Endothelial cell of hepatic sinusoid (primary cell): ENCODE measurements around the gene DNAH11.
"Not testable (repeated sequence)": the region's sequence is repeated elsewhere in the genome, so short reads cannot be mapped to it uniquely, and the experiment has no call there.

Source experiments
- in situ Hi-C: cut with HindIII; loops from 2 replicates; pipeline ENCODE4 v1.10.0; 2017; ENCODE audit warnings: low sequenced_read_pairs

DNAH11 gene

DNA sequence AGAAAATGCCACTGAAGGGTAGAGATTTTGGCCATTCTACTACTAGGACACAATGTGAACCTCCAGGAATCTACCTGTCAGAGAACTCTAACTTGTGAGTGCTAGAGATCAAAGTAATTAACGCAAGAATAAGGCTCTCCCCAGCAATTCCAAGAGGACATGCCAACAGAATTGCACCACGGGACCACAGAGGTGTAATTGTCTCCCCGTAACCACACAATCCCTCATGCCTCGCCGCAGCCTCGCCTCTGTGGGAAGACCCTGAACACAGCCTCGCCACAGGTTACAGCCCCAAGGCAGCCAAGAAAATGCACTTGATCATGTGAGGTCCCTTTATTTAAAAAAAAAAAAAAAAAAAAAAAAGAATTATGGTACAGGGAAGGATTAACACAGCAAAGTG is 373.3 kb downstream of the DNAH11 start:
- in situ Hi-C loops = no loop called here

DNA sequence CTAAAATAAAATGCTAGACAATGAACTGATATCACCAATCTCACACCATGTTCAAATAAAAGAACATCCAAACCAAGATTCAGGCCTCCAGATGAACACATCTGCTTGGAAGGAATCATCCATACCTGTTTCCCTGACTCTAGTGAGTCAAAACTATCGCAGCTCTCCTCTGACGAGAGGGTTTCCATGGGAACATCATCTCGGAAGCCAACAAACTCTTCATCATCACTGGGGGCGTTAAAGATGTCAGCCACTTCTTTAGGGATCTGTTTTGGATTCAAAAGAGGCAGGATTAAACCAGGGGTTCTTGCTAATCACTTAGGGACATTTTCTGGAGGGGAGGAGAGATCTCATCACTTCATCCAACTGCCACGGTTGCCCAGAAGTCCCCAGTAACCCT is 373.8 kb downstream of the DNAH11 start:
- in situ Hi-C loops = no loop called here

DNA sequence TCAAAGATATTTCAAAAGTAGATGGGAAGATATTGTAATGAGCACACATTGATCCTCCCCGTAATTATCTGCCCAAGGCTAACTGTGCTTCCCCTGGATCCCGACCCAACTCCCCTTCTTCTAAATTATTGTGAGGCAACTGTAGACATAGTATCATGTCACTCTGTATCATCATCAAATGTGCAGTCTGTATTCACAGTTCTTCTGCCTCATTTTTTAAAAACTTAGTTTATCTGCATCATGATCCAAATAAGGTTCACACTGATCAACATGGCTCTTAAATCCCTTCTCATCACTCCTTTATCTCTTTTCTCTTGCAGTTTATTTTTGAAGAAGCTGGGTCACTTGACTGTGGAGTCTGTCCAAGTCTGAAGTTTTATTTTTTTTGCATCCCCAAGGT is 375.4 kb downstream of the DNAH11 start:
- in situ Hi-C loops = no loop called here

DNA sequence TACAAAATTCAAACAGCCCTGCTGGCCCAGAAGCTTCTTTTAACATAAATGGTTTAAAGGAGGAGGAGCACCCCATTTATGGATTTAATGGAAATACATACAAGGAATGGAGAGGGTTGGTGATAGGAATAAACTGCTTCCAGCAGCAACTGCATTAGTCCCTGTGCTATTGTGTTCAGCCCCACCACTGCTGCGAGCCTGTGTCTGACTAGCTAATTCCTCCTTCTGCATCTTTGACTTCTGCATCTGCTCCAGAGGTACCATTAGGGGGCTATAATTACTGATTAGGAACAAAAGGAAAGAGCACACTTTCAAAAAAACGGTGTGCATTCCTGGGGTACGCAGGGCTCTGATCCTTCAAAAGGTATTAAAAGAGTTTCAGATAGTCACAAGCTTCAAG is 378.1 kb downstream of the DNAH11 start:
- in situ Hi-C loops = loop anchor here (5.0 kb wide), 2 partner anchors 41 to 106 kb away; no protein-coding TSS in a partner anchor

DNA sequence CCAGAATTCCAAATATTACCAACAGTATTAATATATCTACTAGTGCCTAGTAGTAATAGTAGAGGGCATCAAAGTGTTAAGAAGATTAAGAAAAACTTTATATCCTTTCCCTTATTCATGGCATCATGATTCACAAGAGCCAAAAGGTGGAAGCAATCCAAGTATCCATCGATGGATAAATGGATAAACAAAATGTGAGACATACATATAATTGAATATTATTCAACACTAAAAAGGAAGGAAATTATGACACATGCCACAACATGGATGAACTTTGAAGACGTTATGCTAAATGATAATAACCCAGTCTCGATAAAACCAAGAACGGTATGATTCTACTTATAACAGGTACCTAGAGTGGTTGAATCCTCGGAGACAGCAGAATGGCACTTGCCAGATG is 379.8 kb downstream of the DNAH11 start:
- in situ Hi-C loops = loop anchor here (5.0 kb wide), 2 partner anchors 40 to 105 kb away; no protein-coding TSS in a partner anchor

DNA sequence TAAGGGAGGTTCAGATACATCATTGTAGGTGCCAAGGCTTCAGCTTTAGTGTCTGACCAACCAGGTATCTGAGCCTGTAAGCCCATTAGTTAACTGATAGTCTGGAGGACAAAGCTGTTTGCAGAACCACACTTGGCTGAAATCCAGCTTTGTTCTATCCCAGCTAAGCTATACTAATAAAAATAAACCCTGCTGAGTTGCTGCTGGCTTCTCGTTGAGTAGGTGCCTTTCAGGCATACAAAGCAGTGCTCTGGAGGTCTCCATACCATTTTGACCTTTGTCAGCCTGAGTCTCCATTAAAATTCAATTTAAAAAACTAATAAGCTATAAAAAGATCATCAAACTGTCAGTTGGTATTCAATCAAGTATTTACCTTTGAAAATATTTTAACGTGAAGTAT is 380.8 kb downstream of the DNAH11 start:
- in situ Hi-C loops = loop anchor here (5.0 kb wide), 2 partner anchors 39 to 104 kb away; no protein-coding TSS in a partner anchor

DNA sequence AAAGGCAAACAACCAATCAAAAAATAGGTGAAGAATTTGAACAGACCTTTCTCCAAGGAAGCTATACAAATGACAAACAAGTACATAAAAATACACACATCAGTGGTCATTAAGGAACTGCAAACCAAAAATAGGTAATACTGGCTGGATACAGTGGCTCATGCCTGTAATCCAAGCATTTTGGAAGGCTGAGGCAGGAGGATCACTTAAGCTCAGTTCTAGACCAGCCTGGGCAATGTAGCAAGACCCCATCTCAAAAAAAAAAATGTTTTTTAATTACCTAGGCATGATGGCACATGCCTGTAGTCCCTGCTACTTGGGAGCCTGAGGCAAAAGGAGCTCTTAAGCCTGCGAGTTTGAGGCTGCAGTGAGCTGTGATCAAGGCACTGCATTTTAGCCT is 383.6 kb downstream of the DNAH11 start:
- in situ Hi-C loops = no loop called here

DNA sequence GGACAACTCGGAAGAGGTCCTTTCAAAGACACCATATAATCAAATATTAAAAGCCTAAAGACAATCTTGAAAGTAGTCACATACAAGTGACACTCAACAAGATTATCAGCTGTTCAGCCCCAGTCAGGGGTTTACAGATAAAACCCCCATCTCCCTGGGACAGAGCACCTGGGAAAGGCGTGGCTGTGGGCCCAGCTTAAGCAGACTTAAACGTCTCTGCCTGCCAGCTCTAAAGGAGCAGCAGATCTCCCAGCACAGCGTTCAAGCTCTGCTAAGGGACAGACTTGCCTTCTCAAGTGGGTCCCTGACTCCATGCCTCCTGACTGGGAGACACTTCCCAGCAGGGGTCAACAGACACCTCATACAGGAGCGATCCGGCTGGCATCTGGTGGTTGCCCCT is 384.9 kb downstream of the DNAH11 start:
- in situ Hi-C loops = no loop called here

DNA sequence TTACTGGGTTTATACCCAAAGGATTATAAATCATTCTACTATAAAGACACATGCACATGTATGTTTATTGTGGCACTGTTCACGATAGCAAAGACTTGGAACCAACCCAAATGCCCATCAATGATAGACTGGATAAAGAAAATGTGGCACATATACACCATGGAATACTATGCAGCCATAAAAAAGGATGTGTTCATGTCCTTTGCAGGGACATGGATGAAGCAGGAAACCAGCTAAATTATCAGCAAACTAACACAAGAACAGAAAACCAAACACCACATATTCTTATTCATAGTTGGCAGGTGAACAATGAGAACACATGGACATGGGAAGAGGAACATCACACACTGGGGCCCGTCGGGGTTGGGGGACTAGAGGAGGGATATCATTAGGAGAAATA is 390.5 kb downstream of the DNAH11 start:
- in situ Hi-C loops = not testable (repeated sequence)

DNA sequence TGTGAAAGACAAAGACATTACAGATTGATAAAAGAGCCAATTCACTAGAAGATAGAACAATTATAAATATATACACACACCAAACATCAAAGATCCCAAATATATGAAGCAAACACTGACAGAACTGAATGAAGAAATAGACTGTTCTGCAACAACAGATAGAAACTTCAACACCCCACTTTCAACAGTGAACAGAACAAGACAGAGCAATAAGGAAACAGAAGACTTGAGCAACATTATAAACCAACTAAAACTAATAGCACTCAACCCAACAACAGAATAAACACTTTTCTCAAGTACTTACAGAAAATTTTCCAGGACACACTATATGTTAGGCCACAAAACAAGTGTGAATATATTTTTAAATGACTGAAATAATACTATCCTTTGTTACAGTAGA is 392.0 kb downstream of the DNAH11 start:
- in situ Hi-C loops = no loop called here

DNA sequence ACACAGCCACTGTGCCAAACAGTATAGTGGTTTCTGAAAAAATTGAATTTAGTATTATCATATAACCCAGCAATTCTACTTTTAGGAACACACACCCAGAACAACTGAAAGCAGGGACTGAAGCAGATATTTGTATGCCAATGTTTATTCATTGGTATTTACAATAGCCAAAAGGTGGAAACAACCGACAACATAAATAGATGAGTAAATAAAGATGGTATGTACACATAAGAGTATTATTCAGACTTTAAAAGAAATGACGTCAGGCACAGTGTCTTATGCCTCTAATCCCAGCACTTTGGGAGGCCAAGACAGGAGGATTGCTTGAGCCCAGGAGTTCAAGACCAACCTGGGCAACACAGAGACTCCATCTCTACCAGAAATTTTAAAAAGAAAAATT is 395.6 kb downstream of the DNAH11 start:
- in situ Hi-C loops = no loop called here

DNA sequence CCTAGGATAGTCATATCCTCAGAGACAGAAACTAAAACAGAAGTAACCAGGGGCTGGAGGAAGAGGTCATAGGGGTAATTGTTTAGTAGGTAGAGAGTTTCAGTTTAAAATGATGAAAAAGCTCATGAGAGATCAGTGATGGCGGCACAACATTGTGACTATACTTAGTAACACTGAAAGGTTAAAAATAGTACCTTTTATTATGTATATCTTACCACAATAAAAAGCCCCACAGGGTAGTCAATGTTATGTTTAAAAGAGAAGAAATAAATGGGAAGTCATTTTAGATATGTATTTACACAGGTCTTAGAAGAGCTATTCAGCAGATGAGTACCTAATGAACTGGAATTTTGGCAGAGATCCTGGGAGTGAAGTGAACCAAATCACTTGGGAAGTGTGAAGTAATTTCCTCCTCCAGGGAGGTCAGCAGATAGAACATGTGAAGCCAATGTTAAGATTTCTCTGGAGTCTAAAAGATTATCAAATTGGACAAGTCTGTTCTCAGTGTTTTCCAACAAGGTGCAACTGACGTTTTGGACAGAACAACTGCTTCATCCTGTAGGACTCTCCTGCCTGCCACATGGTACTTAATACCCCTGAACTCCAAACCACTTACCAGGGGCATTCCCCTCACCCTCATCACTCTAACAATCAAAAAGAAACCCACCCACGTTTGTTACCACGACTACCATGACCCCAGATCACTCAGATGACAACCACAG is 396.5 kb downstream of the DNAH11 start:
- in situ Hi-C loops = no loop called here

DNA sequence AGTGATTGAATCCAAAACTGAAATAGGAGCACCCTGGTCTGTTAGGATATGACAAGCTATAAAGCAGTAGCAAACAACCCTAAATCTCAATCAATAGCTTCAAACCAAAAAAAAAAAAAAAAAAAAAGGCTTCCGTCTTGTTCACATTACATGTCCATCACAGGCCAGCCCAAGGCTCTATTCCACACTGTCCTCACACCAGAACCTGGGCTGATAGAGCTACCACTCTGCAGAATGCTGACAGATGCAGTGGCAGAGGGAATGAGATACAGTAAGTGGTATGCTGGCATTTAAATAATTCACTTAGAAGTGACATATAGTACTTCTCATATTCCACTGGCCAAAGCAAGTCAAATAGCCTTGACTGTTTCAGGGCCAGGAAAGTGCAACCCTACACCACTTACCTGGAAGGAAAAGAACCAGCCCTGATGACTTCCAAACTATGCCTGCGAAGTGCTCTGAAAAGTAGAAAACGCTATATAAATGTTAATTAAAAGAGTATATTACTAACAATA is 397.1 kb downstream of the DNAH11 start:
- in situ Hi-C loops = no loop called here

DNA sequence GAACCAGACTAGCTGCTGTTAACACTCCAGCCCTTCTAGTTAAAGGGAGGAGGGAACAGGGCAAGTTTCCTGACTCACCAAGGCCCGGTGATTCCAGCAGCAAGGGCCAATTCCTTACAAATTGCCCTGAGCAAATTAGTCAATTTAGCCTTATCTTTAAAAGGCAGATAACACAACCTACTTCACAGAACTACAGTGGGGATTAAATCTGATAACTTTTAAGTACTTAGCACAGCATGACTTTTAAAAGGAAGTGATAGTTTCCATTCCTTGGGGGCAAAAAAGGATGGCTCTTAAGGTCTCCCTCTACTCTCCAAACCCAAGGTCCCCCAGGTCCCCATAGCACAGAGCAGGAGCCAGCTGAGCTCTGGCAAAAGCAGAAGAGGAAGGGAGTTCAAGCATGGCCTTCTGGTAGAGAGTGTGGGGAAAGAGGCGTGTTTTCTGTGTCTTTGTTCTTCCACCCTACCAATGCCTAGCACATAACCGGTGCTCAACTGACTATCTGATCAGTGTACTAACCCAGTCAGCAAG is 398.8 kb downstream of the DNAH11 start:
- in situ Hi-C loops = no loop called here

DNA sequence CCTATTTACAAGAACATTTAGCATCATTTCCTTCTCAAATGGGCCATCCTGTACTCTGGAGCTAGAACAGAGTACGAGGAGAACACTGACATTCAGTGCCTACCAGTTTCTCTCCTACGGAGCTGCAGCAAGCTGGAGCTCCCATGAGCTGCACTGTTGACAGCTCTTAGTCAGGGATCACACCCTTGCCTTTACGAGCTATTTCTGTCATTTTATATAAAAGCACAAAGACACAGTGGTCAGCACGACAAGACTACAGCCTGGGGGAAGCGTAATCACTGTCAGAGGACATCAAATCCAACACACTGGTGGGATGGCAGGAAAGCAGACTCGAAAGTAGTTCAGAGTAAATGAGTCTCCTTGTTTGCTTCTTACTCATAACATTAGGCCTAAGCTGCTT is 400.1 kb downstream of the DNAH11 start:
- in situ Hi-C loops = no loop called here

DNA sequence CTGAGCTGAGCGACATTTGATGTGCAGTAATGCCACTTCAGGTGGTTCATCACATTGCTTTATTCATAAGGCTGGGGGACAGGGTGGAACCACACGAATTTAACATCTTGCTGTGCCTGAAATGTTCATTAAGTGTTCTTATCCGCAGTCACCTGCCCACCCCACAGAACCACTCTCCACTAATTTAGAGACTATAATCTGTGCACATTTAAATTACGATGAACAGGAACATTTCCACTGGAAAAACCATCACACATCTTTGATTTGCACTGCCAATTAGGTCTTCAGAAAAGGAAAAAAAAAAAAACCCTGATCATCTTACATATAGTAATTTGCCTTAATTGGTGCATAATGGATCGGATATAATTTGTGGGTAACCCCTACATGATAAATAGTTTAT is 400.6 kb downstream of the DNAH11 start:
- in situ Hi-C loops = no loop called here

DNA sequence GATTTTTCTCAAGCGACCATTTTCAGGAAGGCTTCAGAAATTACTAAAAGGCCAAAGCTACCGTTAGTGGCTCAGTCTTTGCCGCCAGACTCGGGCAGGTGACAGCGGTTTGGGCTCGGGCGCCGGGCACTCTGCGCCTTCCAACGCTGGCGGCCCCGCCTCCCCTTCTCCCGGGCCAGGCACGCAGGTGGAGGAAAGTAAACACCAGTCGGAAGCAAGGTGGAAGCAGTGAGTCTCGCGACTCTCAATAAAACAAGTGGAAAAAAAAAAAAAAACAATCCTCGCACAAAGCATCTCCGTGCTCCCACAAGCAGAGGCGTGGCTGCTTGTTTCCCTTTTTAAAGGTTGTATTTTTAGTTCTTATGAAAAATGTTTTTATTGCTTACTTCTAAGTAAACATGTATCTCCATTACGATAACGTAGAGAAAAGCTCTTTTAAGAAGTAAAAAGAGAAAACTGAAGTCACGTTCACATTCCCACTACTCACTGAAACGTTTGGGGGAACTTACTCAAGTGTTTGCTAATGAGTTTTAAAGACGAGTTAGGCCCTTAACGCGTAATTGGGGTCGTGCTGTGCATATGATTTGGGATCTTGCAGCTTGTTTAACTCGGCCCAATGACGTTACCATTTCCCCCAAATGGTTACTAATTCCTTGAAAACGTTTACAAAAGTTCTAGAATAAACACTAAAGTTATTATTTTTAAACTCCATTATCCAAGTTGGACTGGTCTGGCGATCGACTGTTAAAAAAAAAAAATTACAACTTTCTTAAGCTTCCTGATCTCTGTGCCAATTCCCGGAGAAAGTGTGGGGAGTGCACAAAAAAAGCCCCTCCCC is 402.0 kb downstream of the DNAH11 start:
- in situ Hi-C loops = no loop called here

DNA sequence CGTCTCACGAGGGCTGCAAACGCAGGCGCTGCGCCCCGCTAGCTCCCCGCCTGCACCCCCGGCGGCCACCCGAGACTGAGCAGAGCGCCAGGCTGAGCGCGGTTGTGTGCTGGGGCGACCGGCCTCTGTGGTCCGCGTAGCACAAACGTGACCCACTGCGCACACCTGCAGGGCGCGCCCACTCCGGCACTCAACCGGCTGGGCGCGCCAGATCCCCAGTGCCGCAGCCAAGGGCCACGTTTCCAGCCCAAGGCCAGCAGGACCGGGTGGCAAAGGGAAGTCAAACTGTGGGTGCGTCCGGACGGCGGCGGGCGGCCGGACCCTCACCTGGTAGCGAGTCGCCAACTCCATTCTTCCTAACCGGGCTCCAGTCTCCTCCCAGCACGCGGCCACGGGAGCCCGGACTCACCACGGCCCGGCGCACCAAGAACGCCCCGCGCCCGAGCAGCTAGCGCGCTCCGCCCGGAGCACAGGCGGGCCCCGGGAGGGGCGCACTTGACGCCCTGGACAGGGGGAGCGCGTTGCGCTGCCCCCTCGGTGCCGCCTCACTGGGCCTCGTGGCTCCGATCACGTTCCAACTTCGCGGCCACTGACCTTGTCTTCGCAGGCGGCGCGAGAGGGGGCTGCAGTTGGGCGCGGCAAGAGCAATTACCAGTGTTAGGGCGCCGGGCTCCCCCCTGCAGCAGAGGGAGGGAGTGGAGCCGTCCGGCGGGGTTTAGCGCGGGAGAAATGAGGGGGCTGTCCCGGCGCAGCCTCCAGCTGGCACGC is 402.8 kb downstream of the DNAH11 start, which contains the start of gene CDCA7L:
CDCA7L (minus strand) TSS at position 446 of the 768 bp plus-strand sequence; CDS start at position 351, 95 bp downstream.
- in situ Hi-C loops = no loop called here

DNA sequence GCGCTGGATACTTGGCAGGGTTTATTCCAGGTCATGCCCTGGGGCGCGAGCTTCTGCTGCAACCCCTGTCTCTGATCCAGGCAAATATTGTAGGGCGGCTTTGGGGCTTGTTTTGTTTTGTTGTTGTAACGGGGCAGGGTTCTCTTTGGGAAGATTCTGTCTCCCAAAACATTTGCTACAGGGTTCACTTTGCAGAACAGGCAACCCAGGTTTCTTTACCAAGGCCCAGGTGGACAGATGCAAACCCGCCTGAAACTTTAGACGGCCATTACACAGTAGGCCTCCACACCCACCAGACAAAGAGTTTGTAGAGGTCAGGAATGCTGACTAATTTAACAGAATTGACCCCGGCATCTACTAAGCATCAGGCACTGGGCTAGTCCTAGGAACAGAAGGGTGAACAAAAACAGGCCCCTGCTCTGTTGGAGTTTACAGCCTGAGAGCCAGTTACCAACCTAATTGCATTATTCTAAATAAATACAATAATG is 403.4 kb downstream of the DNAH11 start:
- in situ Hi-C loops = no loop called here

DNA sequence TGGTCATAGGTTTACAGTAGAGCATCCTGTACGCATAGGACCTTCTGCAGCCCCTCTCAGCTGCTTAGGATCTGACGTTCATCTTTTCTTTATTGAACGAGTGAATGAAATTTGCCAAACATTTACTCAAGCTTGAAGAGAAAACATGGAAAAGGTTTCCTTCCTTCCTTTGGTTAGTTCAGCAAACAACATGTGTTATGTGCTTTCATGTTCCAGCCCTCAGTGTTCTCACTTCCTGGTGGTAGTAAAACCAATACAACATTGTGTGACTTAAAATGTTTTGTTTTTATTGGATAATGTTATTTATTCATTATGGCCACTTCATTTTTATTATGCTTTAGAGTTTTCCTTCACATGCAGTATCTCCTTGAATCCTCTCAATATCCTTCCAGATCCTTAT is 404.2 kb downstream of the DNAH11 start:
- in situ Hi-C loops = no loop called here

DNA sequence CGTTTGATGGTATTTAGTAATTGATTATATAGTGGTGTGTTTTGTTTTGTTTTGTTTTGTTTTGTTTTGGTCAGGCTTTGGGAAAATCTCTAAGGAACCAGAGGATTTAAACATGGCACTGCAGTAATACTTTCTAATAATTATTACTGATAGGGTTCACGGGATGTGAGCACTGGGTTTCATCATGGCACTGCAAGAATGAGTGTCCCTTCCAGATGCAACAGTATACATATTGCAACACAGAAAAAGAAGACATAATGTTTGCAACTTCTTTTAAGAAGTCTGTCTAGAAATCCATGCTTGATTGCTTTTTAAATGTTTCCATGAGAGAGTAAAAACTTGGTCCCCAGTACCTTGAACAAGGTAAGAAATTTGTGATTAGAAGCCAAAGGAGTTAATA is 405.1 kb downstream of the DNAH11 start:
- in situ Hi-C loops = no loop called here
